HTERT RPE-1 (cell line): ENCODE results near the gene PACSIN2.
"Not testable (repeated sequence)": the region's sequence is repeated elsewhere in the genome, so short reads cannot be mapped to it uniquely, and the experiment has no call there.

Experiments
- in situ Hi-C: fragments of 300-500 bp; cut with MboI; formaldehyde crosslinking; loops from 4 replicates; pipeline ENCODE4 v1.14.3; 2020; ENCODE audit warnings: low sequenced_read_pairs

PACSIN2 gene

GRCh38 chr22:42928969-42929837, 85.7 kb downstream of the PACSIN2 start:
- in situ Hi-C loops: no loop called here

GRCh38 chr22:42927966-42928365, 87.0 kb downstream of the PACSIN2 start:
- in situ Hi-C loops: no loop called here

- in situ Hi-C loops: no loop called here
Measured at GRCh38 chr22:42926768-42927167, 88.2 kb downstream of the PACSIN2 start.

GRCh38 chr22:42926104-42926503, 88.8 kb downstream of the PACSIN2 start:
- in situ Hi-C loops: no loop called here

GRCh38 chr22:42925598-42925997, 89.4 kb downstream of the PACSIN2 start:
- in situ Hi-C loops: no loop called here

- in situ Hi-C loops: not testable (repeated sequence)
Measured at GRCh38 chr22:42925031-42925430, 89.9 kb downstream of the PACSIN2 start.

- in situ Hi-C loops: no loop called here
Measured at GRCh38 chr22:42924436-42924835, 90.5 kb downstream of the PACSIN2 start.

GRCh38 chr22:42922374-42923191, 92.4 kb downstream of the PACSIN2 start:
- in situ Hi-C loops: no loop called here

- in situ Hi-C loops: no loop called here
Measured at GRCh38 chr22:42920101-42920820, 94.7 kb downstream of the PACSIN2 start.

- in situ Hi-C loops: no loop called here
Measured at GRCh38 chr22:42919199-42919598, 95.8 kb downstream of the PACSIN2 start.

GRCh38 chr22:42918500-42918899, 96.4 kb downstream of the PACSIN2 start:
- in situ Hi-C loops: no loop called here

- in situ Hi-C loops: not testable (repeated sequence)
Measured at GRCh38 chr22:42917358-42917757, 97.6 kb downstream of the PACSIN2 start.

- in situ Hi-C loops: no loop called here
Measured at GRCh38 chr22:42915980-42916765, 98.8 kb downstream of the PACSIN2 start.

- in situ Hi-C loops: no loop called here
Measured at GRCh38 chr22:42914511-42915076, 100.4 kb downstream of the PACSIN2 start.

GRCh38 chr22:42913874-42914510, 101.0 kb downstream of the PACSIN2 start:
- in situ Hi-C loops: no loop called here

- in situ Hi-C loops: no loop called here
Measured at GRCh38 chr22:42912059-42912458, 102.9 kb downstream of the PACSIN2 start.

- in situ Hi-C loops: no loop called here
Measured at GRCh38 chr22:42910221-42910942, 104.6 kb downstream of the PACSIN2 start.

- in situ Hi-C loops: no loop called here
Measured at GRCh38 chr22:42909363-42910058, 105.4 kb downstream of the PACSIN2 start.
